GM18951 (cell line): Measurements from ENCODE around the gene RPGRIP1.

ENCODE experiments used
- POLR2A ChIP-seq: IDR thresholded peaks from 4 replicates; pipeline ENCODE4 v1.6.1; 2011; ENCODE audit warnings: mild to moderate bottlenecking; ENCODE audit not compliant: insufficient read length, insufficient read depth; ENCODE audit errors: extremely low read depth
- in situ Hi-C: fragments of 300-500 bp; cut with MboI; formaldehyde crosslinking; loops from one replicate; pipeline ENCODE4 v1.12.0; 2022; ENCODE audit warnings: low sequenced_read_pairs, mixed read lengths, inconsistent platforms; ENCODE audit not compliant: unreplicated experiment

The RPGRIP1 gene

GRCh38 chr14:21279783-21280182 lies at the start of gene RPGRIP1:
Gene RPGRIP1, plus strand, starts transcription at chr14:21280083. Its CDS starts 7,894 bp downstream, at chr14:21287977.
- no peak for TF ChIP-seq POLR2A

DNA sequence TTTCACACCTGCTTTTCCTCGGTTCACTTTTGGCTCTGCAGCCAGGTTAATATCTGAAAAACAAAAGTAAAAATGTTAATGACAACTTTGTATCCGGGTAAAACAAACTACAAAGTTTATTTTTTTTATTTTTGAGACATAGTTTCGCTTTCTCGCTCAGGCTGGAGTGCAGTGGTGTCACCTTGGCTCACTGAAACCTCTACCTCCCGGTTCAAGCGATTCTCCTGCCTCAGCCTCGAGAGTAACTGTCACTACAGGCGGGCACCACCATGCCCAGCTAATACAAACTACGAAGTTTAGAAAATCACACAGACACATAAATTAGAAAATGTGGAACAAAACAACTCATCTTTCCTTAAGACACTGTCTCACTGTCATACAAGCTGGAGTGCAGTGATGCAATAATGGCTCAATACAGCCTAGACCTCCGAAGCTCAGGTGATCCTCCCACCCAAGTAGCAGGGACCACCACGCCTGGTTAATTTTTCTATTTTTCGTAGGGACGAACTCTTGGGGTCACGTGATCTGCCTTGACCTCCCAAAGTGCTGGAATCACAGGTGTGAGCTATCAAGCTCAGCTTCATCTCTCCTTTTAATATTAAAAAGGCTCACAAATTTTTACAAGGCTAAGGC lies 48.7 kb upstream of the RPGRIP1 start:
- no peak for TF ChIP-seq POLR2A
- in situ Hi-C loops, result no loop called here

More at GRCh38 chr14:21279783-21280182, at the start of gene RPGRIP1:
- in situ Hi-C loops, result no loop called here

- in situ Hi-C loops, result no loop called here
- TF ChIP-seq POLR2A, result peak; percentile 27
These were observed 46.3 kb upstream of the RPGRIP1 start for GRCh38 chr14:21233457-21234076.

- in situ Hi-C loops, result no loop called here
- no peak for TF ChIP-seq POLR2A
These were observed 45.8 kb upstream of the RPGRIP1 start for GRCh38 chr14:21234112-21234511.

DNA sequence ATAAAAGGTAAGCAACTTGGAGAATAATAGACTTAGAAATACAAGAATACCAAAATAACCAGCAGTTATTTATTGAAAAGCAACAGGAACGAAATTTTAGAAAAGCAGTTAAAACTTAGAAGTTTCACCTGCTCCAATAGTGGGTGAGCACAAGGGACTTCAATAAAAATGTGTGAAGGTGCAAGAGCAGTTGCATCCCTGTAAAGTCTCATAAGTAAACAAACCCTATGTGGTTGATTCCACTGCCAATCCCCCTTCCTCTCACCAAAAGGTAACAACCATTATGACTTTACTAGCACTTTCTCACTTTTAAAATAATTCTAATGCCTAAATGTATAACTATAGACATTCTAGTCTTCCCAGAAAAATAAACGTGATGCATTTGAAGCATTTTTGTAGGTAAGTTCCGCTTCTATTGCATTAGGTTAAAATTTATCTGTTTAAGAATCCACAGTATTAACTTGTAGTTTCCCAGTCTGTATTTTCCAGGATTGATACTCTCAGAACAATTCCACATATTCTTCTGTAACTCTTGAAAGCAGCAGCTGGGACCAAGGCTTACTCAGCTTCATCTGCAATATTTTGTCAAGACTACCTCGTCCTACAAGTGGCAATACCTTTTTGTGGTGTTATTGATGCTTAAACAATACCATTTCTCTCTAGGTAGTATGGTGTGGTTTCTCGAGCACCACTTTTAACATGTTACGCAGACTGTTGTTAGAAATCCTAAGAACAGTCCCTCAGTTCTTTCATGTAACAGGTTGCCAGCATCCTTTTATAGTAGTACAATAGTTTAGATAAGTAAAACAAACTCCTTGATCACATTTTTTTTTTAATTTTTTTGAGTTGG lies 42.7 kb upstream of the RPGRIP1 start:
- in situ Hi-C loops, result no loop called here

DNA sequence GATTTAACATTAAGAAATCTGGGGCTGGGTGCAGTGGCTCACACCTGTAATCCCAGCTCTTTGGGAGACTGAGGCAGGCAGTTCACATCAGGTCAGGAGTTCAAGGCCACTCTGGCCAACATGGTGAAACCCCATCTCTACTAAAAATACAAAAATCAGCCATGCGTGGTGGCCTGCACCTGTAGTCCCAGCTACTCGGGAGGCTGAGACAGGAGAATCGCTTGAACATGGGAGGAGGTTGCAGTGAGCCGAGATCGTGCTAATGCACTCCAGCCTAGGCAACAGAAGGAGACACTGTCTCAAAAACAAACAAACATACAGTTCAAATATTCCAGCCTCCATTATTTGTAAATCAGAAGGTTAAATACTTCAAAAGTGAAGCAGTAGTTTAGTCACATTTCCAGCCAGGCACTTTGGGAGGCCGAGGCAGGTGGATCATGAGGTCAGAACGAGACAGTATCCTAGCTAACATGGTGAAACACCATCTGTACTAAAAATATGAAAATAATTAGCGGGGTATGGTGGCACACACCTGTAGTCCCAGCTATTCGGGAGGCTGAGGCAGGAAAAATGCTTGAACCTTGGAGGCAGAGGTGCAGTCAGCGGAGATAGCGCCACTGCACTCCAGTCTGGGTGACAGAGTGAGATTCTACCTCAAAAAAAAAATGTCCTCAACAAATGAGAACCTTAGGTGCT lies 40.9 kb upstream of the RPGRIP1 start:
- no peak for TF ChIP-seq POLR2A
- in situ Hi-C loops, result no loop called here

More for the DNA sequence above, 42.7 kb upstream of the RPGRIP1 start:
- no peak for TF ChIP-seq POLR2A

DNA sequence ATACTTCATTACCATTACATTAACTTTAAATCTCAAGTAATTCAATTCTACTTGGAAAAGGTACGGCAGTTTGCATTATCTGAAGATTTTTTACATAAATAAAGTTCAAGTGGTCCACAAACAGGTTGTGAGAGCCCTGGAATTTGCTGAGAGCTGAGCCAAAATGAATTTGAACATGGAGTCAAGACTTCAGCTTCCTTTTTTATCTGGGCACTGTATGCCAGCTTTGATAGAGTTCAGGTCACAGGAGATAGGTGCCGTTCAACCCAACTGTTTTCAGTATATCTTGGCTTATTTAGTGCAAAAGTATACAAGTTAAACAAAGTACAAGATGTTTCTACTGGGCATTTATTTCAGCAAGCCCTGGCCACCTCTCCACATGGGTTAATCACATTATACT lies 39.5 kb upstream of the RPGRIP1 start:
- in situ Hi-C loops, result loop anchor here (10.0 kb wide), 1 partner anchor 134 kb away; no protein-coding TSS in a partner anchor
- TF ChIP-seq POLR2A, result no peak

DNA sequence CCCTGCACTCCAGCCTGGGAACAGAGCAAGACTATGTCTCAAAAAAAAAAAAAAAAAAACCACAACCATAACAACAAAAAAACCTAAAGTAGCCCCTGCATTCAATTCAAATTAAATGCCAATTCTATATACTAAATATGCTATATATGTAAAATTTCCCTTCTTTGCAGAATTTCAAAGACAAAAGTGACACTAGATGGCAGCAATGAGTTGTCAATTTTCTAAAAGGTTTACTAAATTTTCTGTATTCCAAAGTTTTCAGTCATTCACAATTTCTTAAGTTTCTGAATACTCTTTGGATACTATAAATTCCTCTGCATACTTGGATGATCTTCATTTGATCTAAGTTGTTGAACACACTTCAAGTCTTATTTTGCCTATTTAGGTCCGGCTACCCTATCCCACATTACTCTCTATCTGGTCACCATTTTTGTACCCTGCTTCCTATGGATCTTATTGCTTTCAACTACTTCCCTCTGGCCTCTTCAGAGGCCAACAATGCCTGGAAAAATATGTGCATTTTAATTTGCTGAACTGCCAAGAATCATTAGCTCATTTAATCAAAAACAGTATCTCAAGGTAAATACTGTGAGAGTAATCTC lies 38.6 kb upstream of the RPGRIP1 start:
- no peak for TF ChIP-seq POLR2A
- in situ Hi-C loops, result loop anchor here (10.0 kb wide), 1 partner anchor 133 kb away; no protein-coding TSS in a partner anchor

DNA sequence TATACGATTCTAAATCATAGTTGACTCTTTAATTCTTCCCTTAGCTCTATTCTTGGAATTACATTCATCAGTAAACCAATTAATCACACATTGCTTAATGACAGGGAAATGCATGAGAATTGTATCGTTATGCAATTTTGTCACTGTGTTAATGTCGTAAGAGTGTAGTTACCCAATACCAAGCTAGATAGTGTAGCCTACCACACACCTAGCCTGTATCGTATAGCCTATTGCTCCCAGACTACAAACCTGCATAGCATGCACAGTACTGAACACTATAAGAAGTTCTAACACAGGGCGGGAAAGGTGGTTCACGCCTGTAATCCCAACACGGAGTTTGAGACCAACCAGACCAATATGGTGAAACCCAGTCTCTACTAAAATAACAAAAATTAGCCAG lies 35.3 kb upstream of the RPGRIP1 start:
- in situ Hi-C loops, result loop anchor here (10.0 kb wide), 1 partner anchor 130 kb away; no protein-coding TSS in a partner anchor
- no peak for TF ChIP-seq POLR2A

- no peak for TF ChIP-seq POLR2A
- in situ Hi-C loops, result loop anchor here (10.0 kb wide), 1 partner anchor 129 kb away; no protein-coding TSS in a partner anchor
These were observed 34.1 kb upstream of the RPGRIP1 start for GRCh38 chr14:21245813-21246212.

GRCh38 chr14:21248338-21248737 lies 31.5 kb upstream of the RPGRIP1 start:
- no peak for TF ChIP-seq POLR2A
- in situ Hi-C loops, result loop anchor here (10.0 kb wide), 1 partner anchor 126 kb away; no protein-coding TSS in a partner anchor

- in situ Hi-C loops, result loop anchor here (10.0 kb wide), 1 partner anchor 126 kb away; no protein-coding TSS in a partner anchor
- no peak for TF ChIP-seq POLR2A
These were observed 31.0 kb upstream of the RPGRIP1 start for GRCh38 chr14:21248739-21249411.
